ENCODE measurements around the gene ASRGL1.
"Not testable (repeated sequence)": the region's sequence is repeated elsewhere in the genome, so short reads cannot be mapped to it uniquely, and the experiment has no call there.

ASRGL1 gene

GRCh38 chr11:62345861-62346260, 8.6 kb downstream of the ASRGL1 start:
- no peak overlapping the region for H3K27ac ChIP-seq
- no peak overlapping the region for H3K4me3 ChIP-seq

GRCh38 chr11:62352355-62353336, 15.4 kb downstream of the ASRGL1 start:
- Histone ChIP-seq H3K27ac (no peak overlapping the region), H3K4me3 (no peak overlapping the region)

- Histone ChIP-seq H3K4me3 (no peak overlapping the region), H3K27ac (no peak overlapping the region)
These were observed 16.6 kb downstream of the ASRGL1 start for GRCh38 chr11:62353841-62354240.

- H3K27ac ChIP-seq = no peak overlapping the region
- H3K4me3 ChIP-seq = no peak overlapping the region
These were observed 21.0 kb downstream of the ASRGL1 start for GRCh38 chr11:62358273-62358672.

- H3K27ac ChIP-seq = no peak overlapping the region
- no peak overlapping the region for H3K4me3 ChIP-seq
These were observed 22.2 kb downstream of the ASRGL1 start for GRCh38 chr11:62359475-62359874.

GRCh38 chr11:62360685-62361084, 23.4 kb downstream of the ASRGL1 start:
- Histone ChIP-seq H3K4me3 (no peak overlapping the region), H3K27ac (no peak overlapping the region)

- not testable (repeated sequence) for H3K4me3 ChIP-seq, H3K27ac ChIP-seq
These were observed 31.7 kb downstream of the ASRGL1 start for GRCh38 chr11:62368861-62369477.

GRCh38 chr11:62370743-62371440, 33.6 kb downstream of the ASRGL1 start:
- Histone ChIP-seq H3K4me3 (no peak overlapping the region), H3K27ac (peak overlapping the region in 3 of 21 experiments; percentile 21 to 42 (median 29))

- Histone ChIP-seq H3K27ac (no peak overlapping the region), H3K4me3 (no peak overlapping the region)
These were observed 35.6 kb downstream of the ASRGL1 start for GRCh38 chr11:62372871-62373270.

- H3K27ac ChIP-seq = no peak overlapping the region
- no peak overlapping the region for H3K4me3 ChIP-seq
These were observed 36.3 kb downstream of the ASRGL1 start for GRCh38 chr11:62373464-62374119.

GRCh38 chr11:62374801-62375200, 37.6 kb downstream of the ASRGL1 start:
- Histone ChIP-seq H3K27ac (no peak overlapping the region), H3K4me3 (no peak overlapping the region)

GRCh38 chr11:62378459-62379063, 41.3 kb downstream of the ASRGL1 start:
- H3K4me3 ChIP-seq, H3K27ac ChIP-seq: not testable (repeated sequence)

GRCh38 chr11:62379586-62379985, 42.3 kb downstream of the ASRGL1 start:
- H3K4me3 ChIP-seq = not testable (repeated sequence)
- peak overlapping the region in 2 of 21 experiments; percentile 11 to 26 for H3K27ac ChIP-seq

GRCh38 chr11:62380821-62381245, 43.6 kb downstream of the ASRGL1 start:
- not testable (repeated sequence) for H3K27ac ChIP-seq, H3K4me3 ChIP-seq

GRCh38 chr11:62383822-62384221, 46.6 kb downstream of the ASRGL1 start:
- Histone ChIP-seq H3K4me3 (no peak overlapping the region), H3K27ac (no peak overlapping the region)

- not testable (repeated sequence) for H3K27ac ChIP-seq, H3K4me3 ChIP-seq
These were observed 48.8 kb downstream of the ASRGL1 start for GRCh38 chr11:62386083-62386482.

- Histone ChIP-seq H3K4me3 (no peak overlapping the region), H3K27ac (no peak overlapping the region)
These were observed 50.1 kb downstream of the ASRGL1 start for GRCh38 chr11:62387381-62387780.

GRCh38 chr11:62388999-62389398, 51.8 kb downstream of the ASRGL1 start:
- Histone ChIP-seq H3K27ac (no peak overlapping the region), H3K4me3 (no peak overlapping the region)

- Histone ChIP-seq H3K27ac (no peak overlapping the region), H3K4me3 (no peak overlapping the region)
These were observed 53.0 kb downstream of the ASRGL1 start for GRCh38 chr11:62390237-62390636.

- Histone ChIP-seq H3K4me3 (no peak overlapping the region), H3K27ac (no peak overlapping the region)
These were observed 53.5 kb downstream of the ASRGL1 start for GRCh38 chr11:62390722-62391121.
